Activated T-cell treated with anti-CD3 and anti-CD28 coated beads, Interleukin-2, amount 50 U/mL, for 72 hours (primary cell): ENCODE data around the gene CIRBP. TPM values are rescaled to one million over a fixed set of nuclear protein-coding genes. Genes with fewer than 3 reads are reported as not detected.

Source experiments
- ATAC-seq, 2 donors: fragments of 150-1000 bp; cut with Tn5 transposase; replicated peaks in 1 of 2; 2 replicates each; pipeline ENCODE4 v1.10.0; 2021; ENCODE audit warnings: moderate library complexity in 2 of 2, mild to moderate bottlenecking in 1 of 2
- DNase-seq, 2 donors: peaks; one replicate each; pipeline ENCODE4 v3.0.0; 2021 to 2022; ENCODE audit warnings: mixed read lengths in 1 of 2
- H3K27ac Mint-ChIP-seq: one replicate; pipeline ENCODE4 v1.8.0; 2022; ENCODE audit warnings: mild to moderate bottlenecking, moderate library complexity, mixed read lengths
- H3K27me3 Mint-ChIP-seq: one replicate; pipeline ENCODE4 v1.8.0; 2022; ENCODE audit warnings: low read depth, mixed read lengths
- H3K36me3 Mint-ChIP-seq, 2 donors: one replicate each; pipeline ENCODE4 v1.8.0; 2022; ENCODE audit warnings: mixed read lengths in 2 of 2, mild to moderate bottlenecking in 1 of 2; ENCODE audit not compliant: insufficient read depth in 2 of 2
- H3K4me1 Mint-ChIP-seq: one replicate; pipeline ENCODE4 v1.8.0; 2022; ENCODE audit warnings: low read depth, mixed read lengths
- H3K4me3 Mint-ChIP-seq, 2 donors: one replicate each; pipeline ENCODE4 v1.8.0; 2022; ENCODE audit warnings: mild to moderate bottlenecking in 2 of 2, mixed read lengths in 2 of 2, moderate library complexity in 2 of 2
- H3K9me3 Mint-ChIP-seq, 2 donors: one replicate each; pipeline ENCODE4 v1.8.0; 2022; ENCODE audit warnings: mixed read lengths in 2 of 2
- total RNA-seq, 2 donors: library from RNA; stranded (reverse); gene quantifications; one replicate each; pipeline ENCODE4 v1.2.3, GENCODE V29; 2022

The CIRBP gene
- total RNA-seq, 2 donors from 2014 or later = 400 to 456 TPM

- DNase-seq = no peak
- H3K27ac Mint-ChIP-seq = no peak overlapping the region
- ATAC-seq = no peak
- H3K27me3 Mint-ChIP-seq = peaks cover 19% of the 10 kb centered on the region
- H3K4me1 Mint-ChIP-seq = peaks cover 5% of the 10 kb centered on the region
- no peaks in the 10 kb centered on the region for H3K9me3 Mint-ChIP-seq
- no peaks in the 10 kb centered on the region for H3K36me3 Mint-ChIP-seq
- H3K4me3 Mint-ChIP-seq = no peak overlapping the region
Measured at GRCh38 chr19:1288833-1289685, 19.9 kb downstream of the CIRBP start.

GRCh38 chr19:1289686-1290025, 20.5 kb downstream of the CIRBP start:
- Mint-ChIP-seq H3K36me3 (no peaks in the 10 kb centered on the region), H3K27ac (no peak overlapping the region)

GRCh38 chr19:1290196-1290702, 21.1 kb downstream of the CIRBP start:
- Mint-ChIP-seq H3K36me3 (no peaks in the 10 kb centered on the region), H3K4me3 (no peak overlapping the region), H3K27ac (no peak overlapping the region), H3K4me1 (peaks cover 11% of the 10 kb centered on the region), H3K9me3 (no peaks in the 10 kb centered on the region), H3K27me3 (peaks cover 7% of the 10 kb centered on the region)
- ATAC-seq = no peak
- DNase-seq = no peak

More at GRCh38 chr19:1289686-1290025, 20.5 kb downstream of the CIRBP start:
- Mint-ChIP-seq H3K27me3 (peaks cover 13% of the 10 kb centered on the region), H3K4me1 (peaks cover 8% of the 10 kb centered on the region), H3K4me3 (no peak overlapping the region), H3K9me3 (no peaks in the 10 kb centered on the region)
- DNase-seq (no peak), ATAC-seq (no peak)

GRCh38 chr19:1290703-1291651, 21.8 kb downstream of the CIRBP start:
- no peak overlapping the region for H3K4me3 Mint-ChIP-seq
- no peak overlapping the region for H3K27ac Mint-ChIP-seq
- no peaks in the 10 kb centered on the region for H3K36me3 Mint-ChIP-seq
- peaks cover 6% of the 10 kb centered on the region for H3K27me3 Mint-ChIP-seq
- no peak for ATAC-seq
- peaks cover 11% of the 10 kb centered on the region for H3K4me1 Mint-ChIP-seq
- H3K9me3 Mint-ChIP-seq = no peaks in the 10 kb centered on the region
- no peak for DNase-seq

- H3K4me3 Mint-ChIP-seq = no peak overlapping the region
Measured at GRCh38 chr19:1291761-1292418, 22.8 kb downstream of the CIRBP start.

GRCh38 chr19:1292419-1293151, 23.5 kb downstream of the CIRBP start:
- H3K36me3 Mint-ChIP-seq = no peaks in the 10 kb centered on the region
- DNase-seq (no peak), ATAC-seq (no peak)
- H3K4me1 Mint-ChIP-seq = peaks cover 6% of the 10 kb centered on the region
- no peak overlapping the region for H3K4me3 Mint-ChIP-seq
- H3K27ac Mint-ChIP-seq = no peak overlapping the region
- H3K9me3 Mint-ChIP-seq = no peaks in the 10 kb centered on the region
- H3K27me3 Mint-ChIP-seq = no peaks in the 10 kb centered on the region

More at GRCh38 chr19:1291761-1292418, 22.8 kb downstream of the CIRBP start:
- H3K9me3 Mint-ChIP-seq = no peaks in the 10 kb centered on the region
- H3K27ac Mint-ChIP-seq = no peak overlapping the region
- H3K4me1 Mint-ChIP-seq = peaks cover 6% of the 10 kb centered on the region
- H3K36me3 Mint-ChIP-seq = no peaks in the 10 kb centered on the region
- DNase-seq (no peak), ATAC-seq (no peak)
- H3K27me3 Mint-ChIP-seq = no peaks in the 10 kb centered on the region

GRCh38 chr19:1293782-1294604, 24.9 kb downstream of the CIRBP start:
- Mint-ChIP-seq H3K4me3 (no peak overlapping the region), H3K27ac (no peak overlapping the region), H3K36me3 (no peaks in the 10 kb centered on the region), H3K27me3 (no peaks in the 10 kb centered on the region), H3K4me1 (peaks cover 6% of the 10 kb centered on the region), H3K9me3 (no peaks in the 10 kb centered on the region)
- DNase-seq (no peak), ATAC-seq (no peak)

- Mint-ChIP-seq H3K9me3 (no peaks in the 10 kb centered on the region), H3K4me3 (peak overlapping the region in 1 of 2 donors; percentile 36), H3K4me1 (peaks cover 6% of the 10 kb centered on the region), H3K36me3 (no peaks in the 10 kb centered on the region), H3K27me3 (no peaks in the 10 kb centered on the region), H3K27ac (no peak overlapping the region)
- no peak for ATAC-seq
- DNase-seq = no peak
Measured at GRCh38 chr19:1294688-1295087, 25.6 kb downstream of the CIRBP start.

- Mint-ChIP-seq H3K27me3 (no peaks in the 10 kb centered on the region), H3K27ac (no peak overlapping the region), H3K9me3 (no peaks in the 10 kb centered on the region), H3K4me3 (peak overlapping the region in 1 of 2 donors; percentile 36), H3K36me3 (no peaks in the 10 kb centered on the region), H3K4me1 (peaks cover 6% of the 10 kb centered on the region)
- DNase-seq = peak; percentile 47 to 50
- peak; percentile 53 to 60 for ATAC-seq
Measured at GRCh38 chr19:1295169-1296012, 26.3 kb downstream of the CIRBP start.

- DNase-seq (no peak), ATAC-seq (no peak)
- no peaks in the 10 kb centered on the region for H3K9me3 Mint-ChIP-seq
- peaks cover 6% of the 10 kb centered on the region for H3K4me1 Mint-ChIP-seq
- no peak overlapping the region for H3K27ac Mint-ChIP-seq
- no peaks in the 10 kb centered on the region for H3K27me3 Mint-ChIP-seq
- H3K4me3 Mint-ChIP-seq = no peak overlapping the region
- no peaks in the 10 kb centered on the region for H3K36me3 Mint-ChIP-seq
Measured at GRCh38 chr19:1296078-1296477, 26.9 kb downstream of the CIRBP start.
